DMS114 treated with DMSO at 0.1 percent for 48 hours (cell line): ENCODE results near the gene REC114.
"Not testable (repeated sequence)": the region's sequence is repeated elsewhere in the genome, so short reads cannot be mapped to it uniquely, and the experiment has no call there.

Experiments
- DNase-seq: peaks from one replicate; lab custom pipeline; 2025; ENCODE audit not compliant: unreplicated experiment; lab: John Stamatoyannopoulos, UW

The REC114 gene

GRCh38 chr15:73522011-73522410 lies 79.0 kb downstream of the REC114 start:
- no peak for DNase-seq

GRCh38 chr15:73524919-73525318 lies 82.0 kb downstream of the REC114 start:
- DNase-seq: no peak

GRCh38 chr15:73527598-73527997 lies 84.6 kb downstream of the REC114 start:
- DNase-seq: no peak

GRCh38 chr15:73530649-73531048 lies 87.7 kb downstream of the REC114 start:
- no peak for DNase-seq

GRCh38 chr15:73538123-73538522 lies 95.2 kb downstream of the REC114 start:
- DNase-seq: no peak

GRCh38 chr15:73538563-73539211 lies 95.7 kb downstream of the REC114 start:
- no peak for DNase-seq

- DNase-seq: no peak
Observed at GRCh38 chr15:73539212-73540128, 96.5 kb downstream of the REC114 start.

- no peak for DNase-seq
Observed at GRCh38 chr15:73540161-73540560, 97.2 kb downstream of the REC114 start.

- DNase-seq: no peak
Observed at GRCh38 chr15:73541479-73541878, 98.5 kb downstream of the REC114 start.

- not testable (repeated sequence) for DNase-seq
Observed at GRCh38 chr15:73548925-73549324, 106.0 kb downstream of the REC114 start.

GRCh38 chr15:73550190-73550589 lies 107.2 kb downstream of the REC114 start:
- DNase-seq: no peak

GRCh38 chr15:73555080-73555479 lies 112.1 kb downstream of the REC114 start:
- DNase-seq: no peak

GRCh38 chr15:73558529-73558928 lies 115.6 kb downstream of the REC114 start:
- no peak for DNase-seq

GRCh38 chr15:73560501-73561117 lies 117.6 kb downstream of the REC114 start:
- peak; percentile 70 for DNase-seq

- no peak for DNase-seq
Observed at GRCh38 chr15:73564255-73564654, 121.3 kb downstream of the REC114 start.

GRCh38 chr15:73567020-73567419 lies 124.1 kb downstream of the REC114 start:
- DNase-seq: no peak

- no peak for DNase-seq
Observed at GRCh38 chr15:73568564-73569280, 125.8 kb downstream of the REC114 start.

- DNase-seq: no peak
Observed at GRCh38 chr15:73569361-73569760, 126.4 kb downstream of the REC114 start.

- DNase-seq: no peak
Observed at GRCh38 chr15:73570355-73571032, 127.5 kb downstream of the REC114 start.

- DNase-seq: no peak
Observed at GRCh38 chr15:73571346-73571745, 128.4 kb downstream of the REC114 start.

GRCh38 chr15:73572296-73572695 lies 129.3 kb downstream of the REC114 start:
- DNase-seq: no peak
